Esophagus mucosa (tissue), 1 donor: ENCODE data around the gene RELN. TPM values are rescaled to one million over a fixed set of nuclear protein-coding genes. Genes with fewer than 3 reads are reported as not detected.
"Not testable (repeated sequence)": the region's sequence is repeated elsewhere in the genome, so short reads cannot be mapped to it uniquely, and the experiment has no call there.

Experiments used
- ATAC-seq: fragments of 200-7000 bp; cut with Tn5 transposase; one replicate; pipeline ENCODE4 v1.9.1; 2020
- total RNA-seq: library from RNA; stranded (reverse); gene quantifications from one replicate; pipeline ENCODE4 v1.2.4, GENCODE V29; 2023
- donor health status: DM: yes; HTN: yes; CAD: no.

RELN gene
- total RNA-seq, 1 donor from 2014 or later, result 0.52 TPM

DNA sequence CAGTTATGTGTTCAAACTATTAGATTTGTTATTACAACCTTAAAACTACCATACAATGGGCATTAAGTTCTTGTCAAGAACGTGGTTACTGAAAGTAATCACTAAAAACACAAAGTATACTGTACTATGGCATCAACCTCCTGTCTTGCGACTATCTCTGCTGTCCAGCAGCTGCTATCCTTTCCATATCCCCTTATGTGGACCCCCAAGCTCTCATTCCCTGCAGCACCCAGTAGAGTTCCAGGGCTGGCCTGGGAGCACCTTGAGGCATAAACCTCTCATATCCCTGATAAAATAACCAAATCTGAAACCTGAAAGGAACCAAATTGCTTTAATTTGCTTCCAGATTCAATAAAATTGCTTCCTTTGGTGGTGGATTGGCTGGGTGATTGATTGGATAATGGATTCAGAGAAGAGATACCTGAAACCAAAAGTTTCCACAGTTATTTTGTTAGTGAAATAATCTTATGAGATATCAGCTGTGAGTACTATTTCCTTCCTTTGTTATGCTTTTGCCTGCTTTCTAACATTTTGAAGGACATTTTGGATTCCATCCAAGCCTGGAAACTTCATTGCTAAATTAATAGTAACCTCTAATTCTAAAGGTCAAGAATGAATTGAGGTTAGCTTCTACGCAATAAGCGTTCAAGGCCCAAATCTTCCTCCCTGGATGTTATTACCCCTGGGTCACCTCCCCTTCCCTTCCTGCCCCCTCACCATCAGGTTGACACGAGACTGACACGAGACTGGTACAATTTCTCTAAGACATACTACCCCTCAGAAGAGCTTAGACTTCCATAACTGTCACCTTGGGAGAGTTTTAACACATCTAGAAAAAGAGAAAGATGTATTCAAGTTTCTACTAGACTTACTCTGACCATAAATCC lies 48.8 kb downstream of the RELN start:
- no peak for ATAC-seq

DNA sequence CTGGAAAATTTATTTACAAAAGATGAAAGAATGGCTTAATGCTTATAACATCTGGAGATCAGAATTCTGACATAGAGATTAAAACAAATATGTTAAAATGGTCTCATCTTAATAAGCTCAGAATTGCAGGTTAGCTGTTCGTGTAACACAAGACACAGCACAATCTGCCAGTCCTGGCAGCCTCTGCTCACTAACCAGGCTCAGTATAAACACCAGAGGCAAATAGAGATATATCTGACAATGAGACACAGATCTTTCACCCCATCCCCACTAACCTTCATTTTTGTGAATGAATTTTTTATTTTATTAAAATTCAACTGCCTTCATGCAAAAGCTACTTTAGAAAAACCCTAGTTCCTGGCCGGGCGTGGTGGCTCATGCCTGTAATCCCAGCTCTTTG lies 51.8 kb downstream of the RELN start:
- ATAC-seq, result no peak

DNA sequence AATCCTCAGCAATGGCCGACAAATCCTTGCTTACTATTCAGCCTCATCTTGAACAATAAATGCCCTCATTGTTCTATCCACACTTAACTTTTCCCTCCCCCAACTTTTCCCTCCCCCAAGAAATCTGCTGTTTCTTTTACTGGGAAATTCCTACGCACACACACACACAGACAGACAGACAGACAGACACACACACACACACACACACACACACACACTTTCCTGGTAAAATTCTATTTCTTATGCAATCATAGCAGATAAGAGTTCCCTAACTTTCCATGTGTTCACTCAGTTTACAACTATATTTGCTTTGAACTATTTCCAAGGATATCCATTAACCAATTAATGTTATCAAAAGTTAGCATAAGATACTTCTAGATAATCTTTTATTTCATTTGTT lies 52.9 kb downstream of the RELN start:
- no peak for ATAC-seq

DNA sequence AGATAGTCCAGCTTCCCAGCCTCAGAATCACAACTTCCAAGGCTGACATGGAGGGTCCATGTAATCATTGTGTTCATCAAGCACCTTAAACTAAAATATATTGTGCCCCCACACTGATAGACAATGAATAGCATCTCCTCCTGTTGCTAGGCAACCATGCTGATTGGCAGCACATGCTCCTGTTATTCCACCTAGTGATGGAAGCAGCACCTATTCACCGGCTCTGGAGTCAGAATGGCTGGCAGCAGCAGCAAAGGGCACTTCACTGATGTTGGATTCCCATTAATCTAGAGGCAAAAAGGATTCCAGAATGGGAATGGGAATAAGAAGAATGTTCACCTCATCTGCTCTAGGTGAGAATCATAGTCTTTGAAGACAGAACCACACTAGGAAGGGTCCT lies 55.0 kb downstream of the RELN start:
- no peak for ATAC-seq

DNA sequence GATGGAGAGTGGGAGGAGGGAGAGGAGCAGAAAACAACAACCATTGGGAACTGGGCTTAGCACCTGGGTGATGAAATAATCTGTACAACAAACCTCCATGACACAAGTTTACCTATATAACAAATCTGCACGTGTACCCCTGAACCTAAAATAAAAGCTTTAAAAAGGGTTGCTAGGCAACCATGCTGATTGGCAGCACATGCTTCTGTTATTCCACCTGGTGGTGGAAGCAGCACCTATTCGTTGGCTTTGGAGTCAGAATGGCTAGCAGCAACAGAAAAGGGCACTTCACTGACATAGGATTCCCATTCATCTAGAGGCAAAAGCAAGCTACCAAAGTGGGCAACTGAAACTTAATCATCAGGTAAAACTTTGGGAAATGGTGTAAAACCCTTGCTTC lies 57.1 kb downstream of the RELN start:
- no peak for ATAC-seq

DNA sequence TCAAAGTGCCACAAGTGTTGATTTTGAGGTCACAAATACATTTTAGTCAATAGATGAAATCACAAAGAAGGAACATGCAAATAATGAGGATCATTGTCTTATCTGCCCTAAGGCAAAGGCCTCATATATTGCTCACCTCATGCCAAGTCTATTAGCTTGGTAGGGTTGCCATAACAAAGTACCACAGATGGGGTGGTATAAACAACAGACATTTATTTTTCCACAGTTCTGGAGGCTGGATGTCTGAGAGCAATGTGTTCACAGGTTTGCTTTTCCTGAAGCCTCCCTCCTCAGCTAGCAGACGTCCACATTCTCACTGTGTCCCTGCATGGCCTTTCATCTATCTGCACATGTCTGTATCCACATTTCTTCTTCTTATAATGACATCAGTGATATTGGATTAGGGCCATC lies 59.6 kb downstream of the RELN start:
- ATAC-seq, result no peak

DNA sequence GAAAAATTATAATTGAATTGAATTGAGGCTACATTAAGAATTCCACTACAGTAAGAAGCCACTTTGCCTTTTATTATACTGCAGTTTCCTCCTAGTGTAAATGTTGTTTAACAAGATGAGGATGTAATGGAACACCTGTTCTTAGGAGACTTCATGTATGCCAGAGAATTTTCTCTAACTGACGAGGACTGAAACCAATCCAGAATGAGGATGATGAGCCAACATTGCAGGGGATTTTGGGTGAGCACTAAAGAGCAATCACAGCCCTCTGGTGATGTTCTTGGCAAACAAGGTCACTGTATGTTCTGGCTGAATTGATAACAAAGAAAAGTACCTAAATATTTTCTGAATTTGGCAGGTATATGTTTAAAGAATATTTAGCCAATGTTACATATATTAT lies 60.9 kb downstream of the RELN start:
- no peak for ATAC-seq

DNA sequence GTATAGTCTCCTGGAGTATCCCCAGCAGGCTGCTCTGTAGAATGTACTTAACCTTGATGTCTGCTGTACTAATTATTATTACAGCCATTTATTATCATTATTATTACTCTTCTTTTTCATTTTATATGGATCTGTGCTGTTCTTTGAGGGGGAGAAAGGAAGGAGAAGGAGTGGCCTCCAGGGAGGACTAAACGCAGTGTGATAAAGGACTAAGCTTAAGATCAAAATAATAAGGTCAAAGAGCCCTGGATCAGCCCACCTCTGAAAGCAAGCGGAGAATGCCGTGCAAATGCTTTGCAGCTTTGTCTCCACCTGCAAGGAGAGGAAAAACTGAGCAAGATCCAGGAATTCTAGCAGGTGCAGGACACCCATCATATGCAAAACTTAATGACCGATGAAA lies 65.3 kb downstream of the RELN start:
- ATAC-seq, result no peak

DNA sequence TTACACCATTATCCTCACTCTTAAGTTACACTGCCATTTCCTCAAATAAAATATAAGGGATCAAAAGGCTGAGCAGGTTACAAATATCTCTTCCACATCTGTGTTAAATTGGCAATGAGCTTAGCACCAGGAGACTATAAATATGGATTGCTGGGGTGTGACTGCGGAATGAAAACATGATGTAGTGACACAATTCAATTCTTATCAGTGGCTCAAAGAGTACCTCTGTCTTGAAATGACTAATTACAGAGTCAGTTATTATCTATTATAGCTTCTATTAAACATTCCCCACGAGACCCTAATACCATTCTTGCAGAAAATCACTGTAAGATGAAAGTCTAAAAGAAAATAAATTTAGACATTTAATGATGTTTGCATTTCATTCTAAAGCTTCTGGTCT lies 67.1 kb downstream of the RELN start:
- ATAC-seq, result no peak

DNA sequence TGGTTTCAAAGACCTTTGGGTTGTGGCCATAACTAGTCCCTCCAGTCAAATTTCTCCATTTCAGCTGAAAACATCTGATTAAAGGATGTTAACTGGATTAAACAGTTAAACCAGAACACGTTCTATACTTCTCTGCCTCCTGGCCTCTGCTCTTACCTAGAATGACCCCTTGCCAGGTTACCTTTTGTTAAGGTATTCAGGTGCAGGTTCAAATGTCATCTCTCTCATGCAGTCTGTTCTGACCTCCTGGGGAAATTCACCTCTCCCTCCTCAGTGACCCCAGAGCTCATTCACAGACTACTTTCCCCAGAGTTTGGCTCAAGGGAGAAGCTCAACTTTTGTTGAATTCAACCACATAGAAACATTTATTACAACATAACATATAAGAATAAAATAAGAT lies 67.8 kb downstream of the RELN start:
- ATAC-seq, result no peak

DNA sequence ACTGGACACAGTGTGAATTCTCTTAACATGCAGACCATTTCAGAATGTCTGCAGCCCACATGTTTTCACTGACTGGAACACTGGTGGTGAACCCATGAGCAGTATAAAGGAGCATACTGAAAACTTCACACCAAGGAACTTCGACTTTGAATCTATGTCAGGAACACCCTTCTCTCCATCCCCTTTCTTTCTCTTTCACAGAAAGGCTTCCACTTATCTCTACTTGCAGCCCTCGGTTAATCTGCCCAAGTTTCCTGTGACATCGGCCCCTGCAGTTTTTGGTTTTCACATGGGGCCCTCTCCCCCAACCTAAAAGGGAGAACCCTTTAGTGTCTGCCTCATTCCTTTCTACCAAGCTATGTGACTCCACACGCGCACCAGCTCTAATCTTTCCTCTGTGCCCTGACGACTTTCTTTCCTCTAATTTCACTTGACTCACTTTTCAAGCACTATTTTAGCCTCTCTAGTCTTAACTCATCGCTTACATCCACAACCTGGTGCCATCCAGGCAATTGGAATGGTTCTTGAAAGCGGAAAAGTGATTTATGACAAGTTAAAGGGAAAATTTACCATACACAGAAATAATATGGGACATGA lies 70.1 kb downstream of the RELN start:
- ATAC-seq, result no peak

DNA sequence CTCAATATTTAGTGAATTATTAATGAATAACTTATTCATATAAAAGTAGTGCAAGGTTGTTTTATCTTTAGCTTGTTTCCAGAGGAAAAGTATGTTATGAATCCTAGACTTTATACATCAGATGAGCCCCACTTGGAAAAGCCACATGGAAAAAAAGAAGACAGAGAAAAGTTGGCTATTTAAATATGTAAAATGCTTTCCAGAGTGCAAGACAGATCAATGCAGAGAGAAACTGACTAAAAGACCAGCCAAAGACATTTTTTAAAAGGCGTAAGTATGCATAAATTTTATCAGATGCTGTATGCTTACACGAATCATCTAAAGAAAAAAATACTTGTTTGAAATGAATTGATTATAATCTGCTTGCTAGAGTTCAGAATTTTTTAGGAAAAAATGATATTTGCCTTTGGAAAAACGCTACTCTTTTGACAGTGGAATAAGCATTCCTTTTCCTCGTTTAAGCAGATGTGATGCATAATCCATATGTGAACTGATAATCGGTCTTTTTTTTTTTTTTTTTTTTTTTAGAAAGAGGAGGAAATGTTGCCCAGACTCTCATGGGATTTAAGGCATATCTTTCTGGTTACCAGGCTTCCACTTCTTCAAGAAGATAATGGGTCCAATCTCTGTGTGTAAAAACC lies 70.7 kb downstream of the RELN start:
- ATAC-seq, result no peak

DNA sequence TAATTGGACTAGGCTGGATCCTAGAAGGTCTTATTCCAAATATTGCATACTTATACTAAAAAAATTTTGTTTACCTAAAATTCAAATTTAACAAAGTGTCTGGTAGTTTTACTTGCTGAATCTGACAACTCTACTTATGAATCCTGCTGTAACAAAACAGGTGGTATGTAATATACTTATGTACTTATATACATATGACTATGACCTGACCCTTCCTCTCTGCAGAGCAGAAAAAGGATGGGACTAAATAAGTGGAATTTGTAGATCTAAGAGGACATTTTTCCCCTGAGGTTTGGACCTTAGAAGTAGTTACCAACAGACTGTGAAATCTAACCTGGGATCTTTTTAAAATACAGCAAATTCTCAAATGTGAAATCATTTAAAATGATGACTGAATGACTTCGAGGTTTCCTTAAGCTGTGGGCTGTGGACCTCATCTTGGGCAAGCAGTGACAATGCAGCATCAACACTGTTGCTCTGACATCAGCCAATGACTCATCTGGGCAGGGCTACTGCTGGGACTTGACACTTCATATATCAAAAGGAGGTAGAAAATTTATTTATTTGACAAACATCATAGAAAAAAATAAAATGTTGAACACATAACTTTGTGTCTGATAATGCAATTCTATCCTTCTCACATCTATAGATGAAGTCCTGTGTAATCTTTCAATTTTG lies 73.6 kb downstream of the RELN start:
- ATAC-seq, result no peak

DNA sequence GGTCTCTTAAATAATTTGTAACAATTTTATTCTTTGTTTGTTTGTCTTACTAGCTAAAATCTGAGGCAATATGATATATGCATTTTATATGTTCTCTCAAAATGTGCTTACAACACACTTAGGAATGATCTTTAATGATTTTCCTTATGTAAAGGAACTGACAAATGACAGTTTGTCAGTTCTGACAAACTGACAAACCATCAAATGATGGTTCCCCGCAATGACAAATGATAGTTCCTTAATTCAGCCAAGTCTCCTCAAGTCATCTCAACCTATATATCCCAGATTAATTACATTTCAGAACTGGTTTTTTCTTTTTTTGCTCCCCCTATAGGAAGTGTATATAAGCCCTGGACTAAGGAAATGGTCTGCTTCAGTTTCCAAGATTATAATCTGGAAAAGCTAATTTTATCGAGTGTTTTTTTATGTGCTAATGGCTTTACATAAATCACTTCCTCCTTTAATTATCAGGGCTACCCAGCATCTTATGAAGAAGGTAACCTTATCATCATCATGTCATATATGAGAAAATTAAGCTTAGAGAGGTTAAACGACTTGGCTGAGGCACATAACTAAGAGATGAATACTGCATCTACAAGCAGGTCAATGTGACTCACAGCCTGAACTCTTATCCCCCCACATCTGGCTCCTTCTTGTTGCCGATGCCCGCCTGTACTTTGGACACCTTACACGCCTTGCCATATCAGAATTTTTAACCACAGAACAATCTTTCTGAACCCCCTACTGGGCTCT lies 75.1 kb downstream of the RELN start:
- ATAC-seq, result no peak

DNA sequence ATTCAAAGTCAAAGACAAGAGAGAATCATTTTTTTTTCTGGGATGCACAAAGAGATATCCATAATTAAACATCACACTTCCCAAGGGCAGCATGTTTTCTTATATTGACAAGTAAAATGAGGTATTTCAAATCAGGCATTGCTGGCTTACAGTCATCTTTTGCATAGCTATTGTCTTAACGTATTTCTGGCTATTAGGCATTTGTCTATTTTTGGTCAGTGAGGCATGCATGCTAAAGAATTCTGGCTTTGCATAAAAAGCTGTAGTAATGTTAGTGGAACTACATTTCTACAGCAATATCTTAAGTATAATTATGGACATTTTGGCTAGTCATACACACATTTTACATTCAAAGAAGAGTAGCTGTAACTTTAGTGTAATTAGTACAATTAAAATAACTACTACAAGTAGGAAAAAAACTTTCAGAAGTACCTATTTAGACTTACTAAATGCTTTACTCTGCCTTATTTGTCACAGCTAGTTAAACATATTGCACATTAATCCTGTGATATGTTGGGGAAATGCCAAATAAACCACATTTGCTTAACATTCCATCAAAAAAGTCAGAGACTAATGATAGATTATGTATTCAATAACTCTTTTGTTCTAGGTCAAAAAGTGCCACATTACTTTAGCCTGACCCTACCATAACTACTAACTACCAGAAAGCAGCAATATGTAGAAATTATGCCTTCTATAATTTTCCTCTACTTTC lies 76.4 kb downstream of the RELN start:
- ATAC-seq, result no peak

DNA sequence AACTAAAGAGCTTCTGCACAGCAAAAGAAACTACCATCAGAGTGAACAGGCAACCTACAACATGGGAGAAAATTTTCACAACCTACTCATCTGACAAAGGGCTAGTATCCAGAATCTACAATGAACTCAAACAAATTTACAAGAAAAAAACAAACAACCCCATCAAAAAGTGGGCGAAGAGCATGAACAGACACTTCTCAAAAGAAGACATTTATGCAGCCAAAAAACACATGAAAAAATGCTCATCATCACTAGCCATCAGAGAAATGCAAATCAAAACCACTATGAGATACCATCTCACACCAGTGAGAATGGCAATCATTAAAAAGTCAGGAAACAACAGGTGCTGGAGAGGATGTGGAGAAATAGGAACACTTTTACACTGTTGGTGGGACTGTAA lies 78.4 kb downstream of the RELN start:
- ATAC-seq, result not testable (repeated sequence)

DNA sequence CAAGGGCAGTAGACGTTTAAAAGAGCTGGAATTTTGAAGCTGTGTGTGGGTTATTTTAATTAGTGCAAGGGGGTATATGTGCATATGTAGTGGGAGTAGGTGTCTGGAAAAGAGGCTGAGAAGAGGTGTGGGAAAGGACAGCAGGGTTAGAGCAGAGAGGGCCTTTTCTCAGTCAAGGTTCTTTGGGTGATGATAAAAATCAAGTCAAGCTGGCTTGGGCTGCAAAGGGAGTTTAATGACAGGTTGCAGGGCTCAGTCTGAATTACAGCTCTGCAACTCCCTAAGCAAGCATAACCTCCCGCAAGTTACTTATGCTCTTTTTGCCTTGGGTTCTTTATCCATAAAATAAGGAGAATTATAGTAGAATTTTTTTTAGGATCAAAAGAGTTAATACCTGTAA lies 83.5 kb downstream of the RELN start:
- no peak for ATAC-seq

DNA sequence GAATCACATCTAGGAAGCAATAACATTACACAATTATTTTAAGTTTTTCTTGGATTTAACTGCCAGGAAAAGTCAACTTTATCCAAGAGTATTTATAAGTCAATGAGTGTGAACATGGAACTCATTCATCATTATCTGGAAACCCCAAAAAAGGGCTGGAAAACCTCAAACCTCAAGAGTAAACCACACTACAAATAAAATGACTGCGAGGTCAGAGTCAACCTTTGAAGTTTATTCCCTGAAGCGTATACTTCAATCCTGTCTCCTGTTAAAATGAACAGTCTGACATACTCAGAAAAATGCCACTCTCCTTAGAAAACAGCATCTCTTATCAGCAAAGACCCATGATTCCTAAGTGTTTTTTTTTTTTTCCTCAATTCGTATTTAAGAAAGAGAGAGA lies 86.5 kb downstream of the RELN start:
- no peak for ATAC-seq

DNA sequence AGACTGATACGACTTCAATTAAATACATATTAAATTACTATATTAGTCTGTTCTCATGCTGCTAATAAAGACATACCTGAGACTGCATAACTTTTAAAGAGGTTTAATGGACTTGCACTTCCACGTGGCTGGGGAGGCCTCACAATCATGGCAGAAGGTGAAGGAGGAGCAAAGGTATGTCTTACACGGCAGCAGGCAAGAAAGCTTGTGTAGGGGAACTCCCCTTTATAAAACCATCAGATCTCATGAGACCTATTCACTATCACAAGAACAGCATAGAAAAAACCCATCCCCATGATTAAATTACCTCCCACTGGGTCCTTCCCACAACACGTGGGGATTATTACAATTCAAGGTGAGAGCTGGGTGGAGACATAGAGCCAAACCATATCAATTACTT lies 92.6 kb downstream of the RELN start:
- ATAC-seq, result not testable (repeated sequence)

DNA sequence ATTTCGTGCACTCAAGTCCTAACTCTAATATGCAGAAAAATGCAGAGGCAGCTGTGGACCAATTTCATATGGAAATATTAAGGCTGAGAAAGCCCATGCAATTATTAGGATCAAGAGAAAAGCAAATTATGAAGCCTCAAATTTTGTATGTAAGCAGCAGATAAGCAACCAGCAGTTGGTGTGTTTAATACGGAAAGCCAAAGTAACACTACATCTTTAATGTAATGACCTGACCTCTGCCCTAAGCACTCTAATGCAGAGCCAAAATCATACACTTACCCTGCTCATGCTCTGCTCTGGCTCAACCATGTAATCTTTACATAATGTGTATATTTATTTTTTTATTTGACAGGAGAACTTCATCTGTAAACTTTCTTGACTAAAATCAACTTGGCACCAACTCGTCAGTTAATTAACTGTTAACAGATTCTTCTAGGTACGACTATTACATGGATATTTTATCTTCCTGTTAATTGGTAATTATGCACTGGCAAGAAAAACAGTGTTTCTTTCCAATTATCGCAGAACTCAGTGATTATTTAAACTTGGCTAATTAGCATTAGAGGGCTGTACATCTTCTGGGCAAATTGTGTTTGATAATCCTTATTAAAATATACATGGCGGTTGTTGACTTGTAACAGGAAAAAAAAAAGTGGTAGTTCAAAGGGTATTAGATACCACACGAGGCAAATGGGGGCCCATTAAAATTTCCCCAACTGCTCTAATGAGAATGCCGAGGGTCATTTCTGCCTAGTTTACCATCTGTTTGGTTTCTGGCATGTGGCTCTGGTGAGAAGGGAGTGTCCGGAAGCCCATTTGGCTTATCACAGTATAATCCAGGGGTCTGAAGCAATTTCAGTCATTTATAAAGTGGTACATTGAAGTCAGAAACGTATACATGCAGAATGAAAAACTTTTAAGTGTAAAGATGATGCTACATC lies 94.5 kb downstream of the RELN start:
- ATAC-seq, result no peak

DNA sequence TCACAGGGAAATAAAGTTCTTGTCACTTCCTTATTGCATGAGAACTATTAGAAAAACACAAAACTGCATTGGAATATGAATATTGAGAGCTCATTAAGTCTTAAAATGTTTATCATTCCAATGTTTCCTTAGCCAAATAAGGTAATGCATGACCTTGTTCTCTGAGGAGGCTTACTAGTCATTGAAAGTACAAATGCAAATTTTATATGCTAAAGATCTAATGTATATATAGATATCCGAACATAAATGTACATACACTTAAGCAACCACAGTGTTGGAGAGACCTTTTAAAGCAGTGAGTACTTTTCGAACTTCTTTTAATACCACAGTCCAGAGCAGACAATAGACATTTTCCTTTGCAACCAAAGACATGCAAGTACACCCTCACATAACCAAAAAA lies 96.1 kb downstream of the RELN start:
- ATAC-seq, result no peak
